ENCODE results near the gene ANO7.

Gene ANO7

GRCh38 chr2:241163601-241164118 is 24.8 kb upstream of the ANO7 start:
- Histone ChIP-seq H3K79me2 (peaks cover 3% of the 10 kb centered on the region), H3K9ac (no peak overlapping the region), H3K27me3 (ENCODE audit: control insufficient read depth, insufficient read depth, low read length) (no peaks in the 10 kb centered on the region), H2AFZ (no peak overlapping the region), H3K27ac (no peak overlapping the region), H3K36me3 (ENCODE audit: control insufficient read depth, insufficient read depth, low read length) (no peaks in the 10 kb centered on the region), H3K4me1 (no peaks in the 10 kb centered on the region), H3K9me3 (ENCODE audit: control insufficient read depth, low read length) (no peaks in the 10 kb centered on the region), H3K4me3 (ENCODE audit: low read depth, low read length) (no peak overlapping the region), H3K4me2 (ENCODE audit: low read length) (no peak overlapping the region)
- no peak for TF ChIP-seq CTCF (IDR thresholded peaks at IDR 0.05)

GRCh38 chr2:241168366-241168765 is 20.1 kb upstream of the ANO7 start:
- Histone ChIP-seq H3K27me3 (ENCODE audit: control insufficient read depth, insufficient read depth, low read length) (no peaks in the 10 kb centered on the region), H3K4me2 (ENCODE audit: low read length) (no peak overlapping the region), H3K36me3 (ENCODE audit: control insufficient read depth, insufficient read depth, low read length) (no peaks in the 10 kb centered on the region), H2AFZ (no peak overlapping the region), H3K79me2 (peaks cover 3% of the 10 kb centered on the region), H3K9me3 (ENCODE audit: control insufficient read depth, low read length) (no peaks in the 10 kb centered on the region), H3K9ac (no peak overlapping the region), H3K27ac (no peak overlapping the region), H3K4me3 (ENCODE audit: low read depth, low read length) (no peak overlapping the region), H3K4me1 (no peaks in the 10 kb centered on the region)
- no peak for TF ChIP-seq CTCF (IDR thresholded peaks at IDR 0.05)

- H3K4me1 ChIP-seq, result peaks cover 3% of the 10 kb centered on the region
- no peak overlapping the region for H2AFZ ChIP-seq
- H3K9me3 ChIP-seq (ENCODE audit: control insufficient read depth, low read length), result no peaks in the 10 kb centered on the region
- no peaks in the 10 kb centered on the region for H3K36me3 ChIP-seq (ENCODE audit: control insufficient read depth, insufficient read depth, low read length)
- H3K79me2 ChIP-seq, result peaks cover under 1% of the 10 kb centered on the region
- H3K4me3 ChIP-seq (ENCODE audit: low read depth, low read length), result no peak overlapping the region
- no peak overlapping the region for H3K9ac ChIP-seq
- H3K27ac ChIP-seq, result no peak overlapping the region
- H3K27me3 ChIP-seq (ENCODE audit: control insufficient read depth, insufficient read depth, low read length), result no peaks in the 10 kb centered on the region
- no peak for TF ChIP-seq CTCF (IDR thresholded peaks at IDR 0.05)
- H3K4me2 ChIP-seq (ENCODE audit: low read length), result no peak overlapping the region
These were observed 14.9 kb upstream of the ANO7 start for GRCh38 chr2:241173557-241173956.

GRCh38 chr2:241177526-241178334 is 10.7 kb upstream of the ANO7 start:
- Histone ChIP-seq H2AFZ (no peak overlapping the region), H3K79me2 (no peaks in the 10 kb centered on the region), H3K27ac (no peak overlapping the region), H3K9me3 (ENCODE audit: control insufficient read depth, low read length) (no peaks in the 10 kb centered on the region), H3K4me3 (ENCODE audit: low read depth, low read length) (no peak overlapping the region), H3K4me1 (peaks cover 3% of the 10 kb centered on the region), H3K9ac (no peak overlapping the region), H3K4me2 (ENCODE audit: low read length) (no peak overlapping the region), H3K36me3 (ENCODE audit: control insufficient read depth, insufficient read depth, low read length) (no peaks in the 10 kb centered on the region), H3K27me3 (ENCODE audit: control insufficient read depth, insufficient read depth, low read length) (no peaks in the 10 kb centered on the region)
- TF ChIP-seq CTCF (IDR thresholded peaks at IDR 0.05), result no peak

GRCh38 chr2:241178961-241179360 is 9.5 kb upstream of the ANO7 start:
- no peaks in the 10 kb centered on the region for H3K4me1 ChIP-seq
- H3K36me3 ChIP-seq (ENCODE audit: control insufficient read depth, insufficient read depth, low read length), result no peaks in the 10 kb centered on the region
- no peak for TF ChIP-seq CTCF (IDR thresholded peaks at IDR 0.05)
- no peaks in the 10 kb centered on the region for H3K27me3 ChIP-seq (ENCODE audit: control insufficient read depth, insufficient read depth, low read length)
- no peaks in the 10 kb centered on the region for H3K79me2 ChIP-seq
- H3K9ac ChIP-seq, result no peak overlapping the region
- no peaks in the 10 kb centered on the region for H3K9me3 ChIP-seq (ENCODE audit: control insufficient read depth, low read length)
- H2AFZ ChIP-seq, result no peak overlapping the region
- H3K4me3 ChIP-seq (ENCODE audit: low read depth, low read length), result no peak overlapping the region
- no peak overlapping the region for H3K4me2 ChIP-seq (ENCODE audit: low read length)
- H3K27ac ChIP-seq, result no peak overlapping the region

Measured in parathyroid adenoma (tissue), 2 donors.